Measurements from ENCODE around the gene ZNF341.

The ZNF341 gene

GRCh38 chr20:33798444-33798843, 66.6 kb downstream of the ZNF341 start:
- no peak for DNase-seq

DNA sequence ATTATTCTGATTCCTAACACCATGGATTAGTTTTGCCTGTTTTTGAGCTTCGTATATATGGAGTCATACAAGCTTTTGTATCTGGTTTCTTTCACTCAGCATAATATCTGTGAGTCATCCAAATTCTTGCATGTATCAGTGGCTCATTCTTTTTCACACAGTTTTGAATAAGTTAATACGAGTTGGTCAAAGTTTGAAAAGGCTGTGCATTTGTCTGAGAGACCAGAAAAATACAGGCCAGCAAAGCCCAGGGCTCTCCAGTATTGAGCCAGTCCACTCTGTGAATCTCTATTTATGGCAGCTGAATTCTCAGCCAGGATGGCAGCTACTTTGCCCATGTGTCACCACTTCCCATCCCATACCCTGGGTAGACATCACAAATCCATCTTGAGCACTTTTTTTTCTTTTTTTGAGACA, 72.1 kb downstream of the ZNF341 start:
- no peak for DNase-seq

- no peak for DNase-seq
Observed at GRCh38 chr20:33808388-33808787, 76.6 kb downstream of the ZNF341 start.

DNA sequence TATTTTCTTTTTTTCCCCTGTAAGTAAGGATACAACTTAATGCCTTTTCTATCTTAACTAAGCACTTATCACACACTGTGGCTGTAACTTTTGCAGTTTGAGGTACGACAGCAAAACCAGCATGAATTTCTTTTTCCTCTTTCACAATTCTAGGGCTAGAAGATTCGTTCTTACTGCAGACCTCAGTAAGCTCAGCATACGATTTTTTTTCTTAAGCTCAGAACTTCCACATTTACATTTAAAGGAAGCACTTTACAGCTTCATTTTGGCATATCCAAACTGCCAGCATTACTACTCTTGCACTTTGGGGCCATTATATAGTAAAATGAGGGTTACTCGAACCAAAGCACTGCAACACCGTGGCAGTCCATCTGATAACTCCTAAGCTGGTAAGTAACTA, 78.5 kb downstream of the ZNF341 start:
- DNase-seq, result no peak

GRCh38 chr20:33810885-33811775, 79.3 kb downstream of the ZNF341 start, which contains the start of gene CHMP4B:
Gene CHMP4B (plus strand): TSS chr20:33811348. CDS start chr20:33811469, 121 bp downstream.
- peak; percentile 99 for DNase-seq

DNA sequence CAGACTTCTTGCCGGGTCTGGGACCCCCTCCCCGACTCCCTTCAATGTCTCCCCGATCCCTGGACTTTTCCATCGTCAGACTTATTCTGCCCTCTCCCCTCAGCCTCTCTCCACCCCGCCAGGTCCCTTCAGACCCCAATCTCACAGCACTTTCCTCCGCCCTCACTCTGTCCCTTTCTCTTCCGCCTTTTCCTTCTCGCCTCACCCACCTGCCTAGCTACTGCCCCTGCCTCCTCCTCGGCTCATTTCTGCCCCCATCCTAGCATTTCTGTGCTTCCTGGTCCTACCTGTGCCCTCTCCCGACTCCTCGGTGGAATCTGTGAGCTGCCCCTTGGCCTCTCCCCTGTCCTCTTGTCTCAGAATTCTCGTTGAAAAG, 80.0 kb downstream of the ZNF341 start:
- peak; percentile 13 for DNase-seq

DNA sequence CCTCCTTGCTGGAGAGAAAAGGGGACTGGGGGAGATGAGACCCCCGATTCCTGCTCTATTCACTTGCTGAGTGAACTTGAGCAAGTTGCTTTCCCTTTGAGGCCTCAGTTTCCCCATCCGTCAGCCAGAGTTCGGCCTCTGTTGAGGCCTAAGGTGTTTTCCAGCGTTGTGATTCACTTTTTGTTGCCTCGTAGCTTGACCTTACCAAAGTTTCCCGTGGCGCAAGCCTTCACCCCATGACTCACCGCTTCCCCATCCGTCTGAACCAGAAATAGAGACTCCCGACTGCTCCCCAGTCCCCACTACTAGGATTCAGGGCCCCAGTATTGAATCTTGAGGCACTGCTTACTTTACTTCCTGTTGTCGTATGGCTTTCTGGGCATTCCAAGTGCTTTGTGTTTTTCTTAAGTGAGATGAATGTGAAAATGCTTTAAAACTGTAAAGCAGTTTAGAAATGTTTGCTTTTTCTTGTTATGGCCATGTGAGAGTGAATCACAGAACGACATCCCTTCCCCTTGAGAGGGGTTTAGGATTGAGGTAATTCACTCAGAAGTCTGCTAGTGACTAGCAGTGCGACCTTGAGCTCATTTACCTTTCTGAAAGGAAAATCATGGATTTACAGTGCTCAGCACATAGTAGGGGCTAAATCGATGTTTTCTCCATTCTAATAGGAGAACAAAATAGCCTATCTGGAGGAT, 80.5 kb downstream of the ZNF341 start:
- DNase-seq, result peak; percentile 51

DNA sequence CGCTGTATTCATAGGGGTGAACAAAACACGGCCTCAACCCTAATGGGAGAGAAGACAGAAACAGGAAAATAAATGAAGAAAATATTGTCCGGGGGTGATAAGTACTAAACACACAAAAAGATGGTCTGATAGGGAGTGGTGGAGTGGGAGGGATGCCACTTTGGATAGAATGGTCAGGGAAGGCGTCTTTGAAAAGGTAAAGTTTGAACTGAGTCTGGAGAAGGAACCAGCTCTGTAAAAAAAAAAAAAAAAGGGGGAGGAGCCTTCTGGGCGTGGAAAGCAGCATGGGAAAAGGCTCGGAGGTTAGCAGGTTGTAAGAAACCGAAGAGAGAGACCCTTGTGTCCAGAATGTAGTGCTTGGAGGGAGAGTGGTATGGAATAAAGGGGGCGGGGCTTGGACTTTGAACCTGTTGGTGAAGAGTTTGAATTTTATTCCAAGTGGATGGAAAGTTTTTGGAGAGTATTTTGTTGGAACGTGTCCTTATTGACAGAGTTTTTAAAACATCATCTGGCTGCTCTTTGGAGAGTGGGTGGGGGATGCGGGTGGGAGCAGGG, 81.2 kb downstream of the ZNF341 start:
- DNase-seq, result no peak

DNA sequence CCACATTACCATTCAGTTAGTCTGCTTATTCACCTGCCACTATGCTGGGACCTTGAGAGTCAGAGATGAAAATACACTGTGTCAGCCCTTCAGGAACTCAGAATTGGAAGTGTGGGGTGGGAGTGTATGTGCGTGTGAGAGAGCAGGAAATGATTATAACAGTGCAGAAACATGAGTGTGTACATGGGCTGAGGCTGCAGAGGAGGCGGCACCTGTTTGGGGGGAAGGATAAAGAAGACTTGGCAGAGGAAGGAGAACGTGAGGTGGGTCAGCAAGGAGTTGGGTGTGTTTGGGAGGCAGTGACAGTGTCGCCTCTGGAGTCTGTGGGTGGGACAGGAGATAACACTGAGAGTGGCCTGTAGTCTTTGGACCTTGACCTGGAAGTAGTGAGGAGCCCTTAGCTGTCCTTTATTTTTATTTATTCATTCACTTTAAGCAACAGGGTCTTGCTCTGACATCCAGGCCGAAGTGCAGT, 82.5 kb downstream of the ZNF341 start:
- DNase-seq, result peak; percentile 28

DNA sequence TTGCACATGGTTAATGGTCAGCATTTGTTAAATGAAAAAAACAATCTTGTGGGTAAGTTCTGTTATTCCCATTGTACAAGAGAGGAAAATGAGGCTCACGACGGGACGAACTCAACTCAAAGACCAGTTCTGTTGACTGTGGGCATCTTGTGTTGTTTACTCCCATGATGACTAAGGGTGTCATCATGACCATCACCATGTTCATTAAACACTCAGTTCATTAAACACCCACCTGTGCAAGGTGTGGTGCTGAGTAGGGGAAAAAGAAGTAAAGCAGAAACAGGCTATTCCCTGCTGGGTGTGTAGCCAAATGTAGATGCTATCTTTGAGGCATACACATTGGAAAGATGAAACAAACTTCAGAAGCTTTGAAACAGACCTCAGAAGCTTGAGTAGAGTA, 83.9 kb downstream of the ZNF341 start:
- no peak for DNase-seq

- no peak for DNase-seq
Observed at GRCh38 chr20:33816191-33816590, 84.4 kb downstream of the ZNF341 start.

DNA sequence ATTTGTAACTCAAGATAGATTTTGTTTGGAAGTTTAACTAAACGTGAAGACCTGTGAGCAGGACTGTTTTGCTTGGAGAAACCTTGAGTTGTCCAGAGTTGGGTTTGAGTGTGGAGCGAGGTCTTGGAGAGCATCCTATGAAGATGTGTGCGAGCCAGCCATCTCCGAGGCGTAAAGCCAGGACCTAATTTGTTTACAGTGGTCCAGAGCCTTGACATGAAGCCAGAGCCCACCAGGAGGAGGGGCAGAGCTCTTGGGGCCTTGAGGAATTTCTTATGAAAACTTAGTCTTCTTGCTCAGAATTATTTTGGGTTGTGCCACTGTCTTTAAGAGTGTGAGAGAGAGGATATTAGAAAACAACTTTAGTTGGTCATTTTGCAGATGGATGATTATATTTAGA, 85.6 kb downstream of the ZNF341 start:
- no peak for DNase-seq

- no peak for DNase-seq
Observed at GRCh38 chr20:33819456-33819855, 87.7 kb downstream of the ZNF341 start.

DNA sequence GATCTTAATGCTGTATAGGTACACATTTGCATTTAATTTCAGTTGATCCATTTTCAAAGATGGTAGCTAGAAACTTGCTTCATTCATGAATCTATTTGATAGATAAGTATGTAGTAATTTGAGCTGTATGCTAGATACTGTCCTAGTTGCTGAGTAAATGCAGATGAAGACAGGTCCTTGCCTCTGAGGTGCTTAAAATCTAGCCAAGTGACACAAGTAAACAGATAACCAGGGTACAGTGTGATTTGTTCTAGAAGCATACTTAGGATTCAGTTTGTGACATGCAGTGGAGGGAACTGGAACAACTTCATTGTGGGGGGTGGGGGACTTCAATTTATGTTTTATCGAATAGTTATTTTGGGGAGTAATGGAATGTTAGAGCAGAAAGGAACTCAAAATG, 88.6 kb downstream of the ZNF341 start:
- no peak for DNase-seq

GRCh38 chr20:33821270-33821836, 89.6 kb downstream of the ZNF341 start:
- no peak for DNase-seq

DNA sequence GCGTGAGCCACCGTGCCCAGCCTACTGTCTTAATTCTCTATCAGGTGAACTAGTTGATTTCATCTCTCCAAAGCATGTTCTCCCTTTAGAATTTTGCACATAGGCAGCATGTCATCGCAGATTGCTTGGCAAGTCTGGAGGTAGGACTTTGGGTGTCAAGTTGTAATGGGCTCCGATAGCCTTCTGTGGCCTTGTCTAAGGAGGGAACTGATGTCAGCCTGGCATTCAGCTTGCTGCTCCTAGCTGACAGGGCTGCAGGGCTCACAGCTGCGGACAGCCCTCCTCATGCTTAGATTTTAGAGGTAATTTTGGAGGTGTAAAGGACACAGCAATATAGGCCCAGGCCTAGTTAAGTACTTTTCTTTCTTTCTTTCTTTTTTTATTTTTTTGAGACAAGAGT, 90.6 kb downstream of the ZNF341 start:
- DNase-seq, result no peak

DNA sequence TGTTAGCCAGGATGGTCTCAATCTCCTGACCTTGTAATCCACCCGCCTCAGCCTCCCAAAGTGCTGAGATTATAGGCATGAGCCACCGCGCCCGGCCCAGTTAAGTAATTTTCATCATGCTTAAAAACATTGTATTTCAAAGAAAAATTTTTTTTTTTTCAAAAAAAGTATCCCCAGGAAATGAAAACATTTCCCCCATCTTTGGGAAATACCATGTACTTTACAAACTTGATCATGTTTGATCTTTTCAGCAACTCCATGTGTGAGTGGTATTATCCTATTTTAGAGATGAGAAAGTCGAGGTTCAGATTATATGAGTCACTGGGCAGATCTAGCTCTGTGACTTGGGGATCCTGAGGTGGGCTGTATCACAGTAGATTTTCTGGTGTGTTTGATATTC, 91.2 kb downstream of the ZNF341 start:
- no peak for DNase-seq

- DNase-seq, result no peak
Observed at GRCh38 chr20:33824852-33825251, 93.1 kb downstream of the ZNF341 start.

DNA sequence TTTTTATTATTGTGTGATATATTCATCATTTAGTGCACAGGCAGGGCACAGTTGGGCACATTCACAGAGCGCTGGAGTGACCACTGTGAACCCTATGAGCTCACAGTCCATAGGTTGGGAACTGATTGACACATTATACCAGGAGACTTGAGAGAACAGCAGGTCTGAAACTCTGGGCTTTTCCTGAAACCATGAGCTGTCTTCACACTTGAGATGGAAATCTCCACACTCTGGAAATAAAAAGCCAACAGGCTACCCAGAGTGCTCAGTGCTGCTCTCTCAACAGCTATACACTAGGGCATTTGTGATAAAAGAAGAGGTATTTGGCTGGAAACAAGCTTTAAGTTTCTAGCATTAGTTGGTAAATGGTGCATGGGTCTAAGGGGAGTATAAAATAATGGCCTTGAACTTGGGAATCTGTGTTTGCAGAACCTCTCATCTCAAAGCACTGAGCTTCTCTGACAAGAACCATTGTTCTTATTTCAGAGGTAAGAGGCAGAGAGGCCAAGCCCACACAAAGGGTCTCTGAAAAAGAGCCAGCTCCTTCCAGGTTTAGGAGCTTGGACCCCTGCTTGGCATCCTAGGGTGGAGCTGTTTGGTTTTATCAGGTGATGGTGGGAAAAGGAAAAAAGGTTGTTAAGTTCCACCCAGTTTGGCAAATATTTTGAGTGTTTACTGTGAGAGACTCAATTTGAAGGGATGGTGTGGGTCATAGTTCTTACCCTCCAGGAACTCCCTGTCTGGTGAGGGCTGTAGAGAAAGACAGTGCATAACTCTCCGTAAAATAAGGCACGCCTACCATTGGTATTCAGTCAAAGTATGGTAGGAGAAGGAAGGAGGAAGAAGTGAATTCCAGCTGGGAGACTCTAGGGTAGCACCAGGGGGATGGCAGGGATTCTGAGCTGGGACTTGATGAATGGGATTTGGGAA, 93.8 kb downstream of the ZNF341 start:
- no peak for DNase-seq

DNA sequence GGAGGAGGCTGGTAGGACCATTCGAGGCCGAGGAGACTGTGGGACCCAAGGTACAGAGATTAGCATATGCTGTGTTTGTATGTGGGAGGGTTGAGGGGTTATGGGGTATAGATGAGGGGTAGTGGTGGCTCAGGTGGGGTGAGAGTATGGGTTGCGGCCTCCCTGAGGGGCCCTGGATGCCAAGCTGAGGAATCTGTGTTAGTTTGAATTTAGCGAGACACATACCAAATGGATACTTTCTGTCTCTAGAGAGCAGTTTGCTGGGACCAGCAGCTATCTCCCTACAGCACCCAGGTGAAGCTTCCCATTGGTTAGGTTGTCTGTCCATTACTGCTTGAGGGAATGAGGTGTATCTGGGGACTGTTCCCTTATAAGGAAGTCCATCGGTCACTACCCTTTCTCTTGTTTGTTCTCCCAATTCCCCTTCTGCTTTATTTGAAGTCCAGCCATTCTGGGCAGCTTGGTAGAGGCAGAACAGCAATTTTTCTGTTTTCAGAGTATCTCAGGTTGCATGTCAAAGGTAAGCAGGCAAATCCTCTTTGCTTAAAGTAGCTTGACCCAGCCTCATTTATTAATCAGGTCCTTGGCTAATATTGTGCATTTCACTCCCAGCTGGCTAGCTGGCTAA, 94.6 kb downstream of the ZNF341 start:
- no peak for DNase-seq

- no peak for DNase-seq
Observed at GRCh38 chr20:33827109-33827508, 95.3 kb downstream of the ZNF341 start.

Data from activated CD4-positive, alpha-beta T cell treated with anti-CD3 and anti-CD28 coated beads, Interleukin-2, Interleukin-6, amounts not matched to agents 100 ng/mL and 50 ng/mL, durations not matched to agents 16 hours and 8 hours (primary cell).